HCT116 (cell line): ENCODE measurements around the gene GABRR3. TPM values are rescaled to one million over a fixed set of nuclear protein-coding genes. Genes with fewer than 3 reads are reported as not detected.

ENCODE experiments used
- ATAC-seq: fragments of 200-7000 bp; cut with Tn5 transposase; 2 replicates; pipeline ENCODE4 v1.9.1; 2020; ENCODE audit warnings: mild to moderate bottlenecking, moderate library complexity
- BruUV-seq: library from RNA; stranded (reverse); fragments of 400-500 nt; replicated peaks from 2 replicates; lab custom pipeline; 2021; lab: Mats Ljungman, UMichigan
- CTCF ChIA-PET: fragments of 300-600 bp; sonication (Branson Sonifier 250); formaldehyde crosslinking; loops from one replicate; lab custom pipeline; 2021; ENCODE audit warnings: antibody characterized with exemption; lab: Charles Lee
- POLR2A ChIA-PET: fragments of 300-600, 350-600 bp; sonication (Branson Sonifier 250); formaldehyde crosslinking; loops from one replicate; lab custom pipeline; 2021; ENCODE audit warnings: antibody characterized with exemption; lab: Charles Lee
- RAD21 ChIA-PET, 2 experiments: fragments of 300-600 bp; sonication (Branson Sonifier 250); formaldehyde crosslinking; loops; one replicate each; lab custom pipeline; 2023; ENCODE audit warnings: low total read pairs in 2 of 2; ENCODE audit not compliant: uncharacterized antibody in 2 of 2, unreplicated experiment in 2 of 2, low non-redundant PET in 1 of 2; lab: Charles Lee
- DNase-seq: peaks from one replicate; pipeline ENCODE4 v3.0.0-alpha.2; 2010; ENCODE audit warnings: low read depth, low spot score
- H2AFZ ChIP-seq: fragments of 200-600 bp; shearing (Covaris generic), sonication (generic); 2 replicates; pipeline ENCODE4 v1.6.1; 2017; ENCODE audit warnings: low read depth, mixed run types, mixed read lengths, antibody characterized with exemption, low read length; ENCODE audit not compliant: poor library complexity, severe bottlenecking
- H3K27ac ChIP-seq: 2 replicates; pipeline ENCODE4 v1.5.1; 2012; ENCODE audit warnings: low read depth, low read length
- H3K27me3 ChIP-seq: fragments of 200-600 bp; sonication (generic); 2 replicates; pipeline ENCODE4 v1.6.1; 2016; ENCODE audit warnings: mixed run types, low read length, mixed read lengths; ENCODE audit not compliant: insufficient read depth
- H3K36me3 ChIP-seq, 2 experiments: fragments of 200-500 bp in 1 of 2; fragments of 200-600 bp in 1 of 2; sonication (Bioruptor generic) in 1 of 2; sonication (generic) in 1 of 2; 2 replicates each; pipeline versions ENCODE4 v1.5.1 to v1.6.1; 2014 to 2016; ENCODE audit warnings: low read length in 2 of 2, inconsistent platforms in 1 of 2, mixed read lengths in 1 of 2, mixed run types in 1 of 2; ENCODE audit not compliant: insufficient read depth in 2 of 2, control insufficient read depth in 1 of 2
- H3K4me1 ChIP-seq, 2 experiments: fragments of 200-600 bp in 1 of 2; sonication (generic) in 1 of 2; 2 replicates each; pipeline versions ENCODE4 v1.5.1 to v1.6.1; 2012 to 2017; ENCODE audit warnings: low read length in 2 of 2, inconsistent platforms in 1 of 2, mild to moderate bottlenecking in 1 of 2, mixed read lengths in 1 of 2, mixed run types in 1 of 2, moderate library complexity in 1 of 2; ENCODE audit not compliant: insufficient read depth in 2 of 2, control insufficient read depth in 1 of 2
- H3K4me2 ChIP-seq: fragments of 200-600 bp; sonication (generic); 2 replicates; pipeline ENCODE4 v1.6.1; 2017; ENCODE audit warnings: mixed run types, low read length, mixed read lengths
- H3K4me3 ChIP-seq, 2 experiments: fragments of 200-600 bp in 1 of 2; sonication (generic) in 1 of 2; replicated peaks in 1 of 2; 2 replicates each; pipeline ENCODE4 v1.5.1; 2011 to 2016; ENCODE audit warnings: low read length in 2 of 2, control low read depth in 1 of 2, low read depth in 1 of 2, mild to moderate bottlenecking in 1 of 2, mixed read lengths in 1 of 2, mixed run types in 1 of 2
- H3K79me2 ChIP-seq: fragments of 200-600 bp; sonication (generic); 2 replicates; pipeline ENCODE4 v1.6.1; 2017; ENCODE audit warnings: mild to moderate bottlenecking, mixed run types, low read length, moderate library complexity, mixed read lengths; ENCODE audit not compliant: insufficient read depth
- H3K9ac ChIP-seq: fragments of 200-600 bp; sonication (generic); 2 replicates; pipeline ENCODE4 v1.6.1; 2016; ENCODE audit warnings: low read length, mixed read lengths
- H3K9me2 ChIP-seq: fragments of 200-600 bp; sonication (generic), shearing (Covaris generic); 2 replicates; pipeline ENCODE4 v1.6.1; 2017; ENCODE audit warnings: mixed run types, mild to moderate bottlenecking, moderate library complexity; ENCODE audit not compliant: insufficient read depth
- H3K9me3 ChIP-seq, 2 experiments: fragments of 200-500 bp in 1 of 2; fragments of 200-600 bp in 1 of 2; sonication (Bioruptor generic) in 1 of 2; sonication (generic) in 1 of 2; 2 replicates each; pipeline ENCODE4 v1.6.1; 2014 to 2017; ENCODE audit warnings: low read length in 2 of 2, mixed read lengths in 2 of 2, inconsistent platforms in 1 of 2, low read depth in 1 of 2, mild to moderate bottlenecking in 1 of 2, mixed run types in 1 of 2, moderate library complexity in 1 of 2; ENCODE audit not compliant: control insufficient read depth in 1 of 2, insufficient read depth in 1 of 2
- H4K20me1 ChIP-seq: fragments of 200-600 bp; sonication (generic), shearing (Covaris generic); 2 replicates; pipeline ENCODE4 v1.6.1; 2017; ENCODE audit warnings: mixed run types, mild to moderate bottlenecking, moderate library complexity; ENCODE audit not compliant: insufficient read depth
- ATF3 ChIP-seq: IDR thresholded peaks from 2 replicates; pipeline ENCODE4 v1.6.1; 2012
- CBX3 ChIP-seq: IDR thresholded peaks from 2 replicates; pipeline ENCODE4 v1.6.1; 2012; ENCODE audit warnings: low read depth
- CEBPB ChIP-seq: IDR thresholded peaks from 2 replicates; pipeline ENCODE4 v1.6.1; 2012; ENCODE audit warnings: low read depth
- ELF1 ChIP-seq: IDR thresholded peaks from 2 replicates; pipeline ENCODE4 v1.6.1; 2012; ENCODE audit warnings: low read depth, borderline replicate concordance
- FOSL1 ChIP-seq: IDR thresholded peaks from 2 replicates; pipeline ENCODE4 v1.6.1; 2012; ENCODE audit warnings: low read depth
- JUND ChIP-seq: IDR thresholded peaks from 2 replicates; pipeline ENCODE4 v1.6.1; 2012
- MAX ChIP-seq: IDR thresholded peaks from 2 replicates; pipeline ENCODE4 v1.6.1; 2012
- POLR2A ChIP-seq: IDR thresholded peaks from 2 replicates; pipeline ENCODE4 v1.7.0; 2011; ENCODE audit warnings: borderline replicate concordance; ENCODE audit not compliant: insufficient read depth, insufficient read length; ENCODE audit errors: extremely low read depth
- RAD21 ChIP-seq: IDR thresholded peaks from 2 replicates; pipeline ENCODE4 v1.6.1; 2012; ENCODE audit warnings: low read depth, mild to moderate bottlenecking
- REST ChIP-seq: IDR thresholded peaks from 2 replicates; pipeline ENCODE4 v1.6.1; 2012; ENCODE audit warnings: low read depth
- SIN3A ChIP-seq: IDR thresholded peaks from 2 replicates; pipeline ENCODE4 v1.6.1; 2012; ENCODE audit warnings: low read depth
- SP1 ChIP-seq: IDR thresholded peaks from 2 replicates; pipeline ENCODE4 v1.6.1; 2012; ENCODE audit warnings: low read depth
- ZBTB33 ChIP-seq: IDR thresholded peaks from 2 replicates; pipeline ENCODE4 v1.6.1; 2011; ENCODE audit warnings: mild to moderate bottlenecking, low read length, moderate library complexity; ENCODE audit not compliant: insufficient replicate concordance; ENCODE audit errors: extremely low read depth
- ZFX ChIP-seq: fragments of 450-650 bp; IDR thresholded peaks from 2 replicates; pipeline ENCODE4 v1.6.1; 2017
- ZNF274 ChIP-seq: fragments of 200-500 bp; sonication (Bioruptor generic); IDR thresholded peaks from 2 replicates; pipeline ENCODE4 v1.6.1; 2014; ENCODE audit warnings: mild to moderate bottlenecking, low read depth, low read length, inconsistent platforms
- intact Hi-C: fragments of 100-400 bp; cut with micrococcal nuclease; formaldehyde crosslinking; loops from 2 replicates; pipeline ENCODE4 v1.10.0; 2022
- total RNA-seq: library from RNA; stranded (reverse); gene quantifications from one replicate; pipeline ENCODE4 v1.2.1, GENCODE V29; 2021; ENCODE audit not compliant: unreplicated experiment

The GABRR3 gene
- total RNA-seq, 1 experiment from 2014 or later: not detected

GRCh38 chr3:97939401-97939800, 95.7 kb downstream of the GABRR3 start:
- CTCF ChIA-PET: no interaction called here
- H4K20me1 ChIP-seq: no peaks in the 10 kb centered on the region
- no peaks in the 10 kb centered on the region for H3K9me2 ChIP-seq
- no peak for ATAC-seq
- H3K27ac ChIP-seq: no peak overlapping the region
- no peaks in the 10 kb centered on the region for H3K79me2 ChIP-seq
- no peak overlapping the region for H2AFZ ChIP-seq
- H3K4me2 ChIP-seq: no peak overlapping the region
- no peak for DNase-seq
- no peak for TF ChIP-seq REST
- no peak for TF ChIP-seq MAX
- no peak for TF ChIP-seq FOSL1
- TF ChIP-seq ZNF274: no peak
- TF ChIP-seq ATF3: no peak
- no peak for TF ChIP-seq ZBTB33
- no peak for TF ChIP-seq POLR2A
- TF ChIP-seq CEBPB: no peak
- no peak for TF ChIP-seq RAD21
- no peak for TF ChIP-seq SIN3A
- no peak for TF ChIP-seq JUND
- no peak for TF ChIP-seq CBX3
- TF ChIP-seq ZFX: no peak
- no peak for TF ChIP-seq SP1
- no peak for TF ChIP-seq ELF1
- H3K9me3 ChIP-seq: no peaks in the 10 kb centered on the region
- RAD21 ChIA-PET: no interaction called here
- H3K27me3 ChIP-seq: no peaks in the 10 kb centered on the region
- POLR2A ChIA-PET: no interaction called here
- intact Hi-C loops: no loop called here
- H3K4me1 ChIP-seq: no peaks in the 10 kb centered on the region
- peaks cover 17 to 23% of the 10 kb centered on the region in 2 experiments; a peak in 3 of 4 replicates for H3K36me3 ChIP-seq
- H3K9ac ChIP-seq: no peak overlapping the region
- no TSS peak for BruUV-seq
- H3K4me3 ChIP-seq: no peak overlapping the region
